Skin epidermis (tissue), 12 donors: ENCODE results near the gene SH2B2.

ENCODE experiments used
- H3K27ac ChIP-seq, 21 experiments: fragments of 200-600 bp; sonication (generic) in 11 of 21; one replicate each; pipeline ENCODE4 v1.5.0; 2020; ENCODE audit warnings: mild to moderate bottlenecking in 3 of 21, inconsistent platforms in 2 of 21, moderate library complexity in 2 of 21
- H3K4me3 ChIP-seq, 7 experiments: fragments of 200-600 bp; sonication (generic) in 2 of 7; one replicate each; pipeline ENCODE4 v1.5.0; 2020; ENCODE audit warnings: inconsistent platforms in 2 of 7, mild to moderate bottlenecking in 2 of 7, moderate library complexity in 1 of 7

The SH2B2 gene

GRCh38 chr7:102262546-102262945, 24.1 kb upstream of the SH2B2 start:
- Histone ChIP-seq H3K27ac (no peak overlapping the region), H3K4me3 (no peak overlapping the region)

- H3K4me3 ChIP-seq, result no peak overlapping the region
Measured at GRCh38 chr7:102264367-102264891, 22.2 kb upstream of the SH2B2 start.

GRCh38 chr7:102266541-102266940, 20.1 kb upstream of the SH2B2 start:
- no peak overlapping the region for H3K4me3 ChIP-seq

More at GRCh38 chr7:102264367-102264891, 22.2 kb upstream of the SH2B2 start:
- no peak overlapping the region for H3K27ac ChIP-seq

GRCh38 chr7:102268635-102269034, 18.0 kb upstream of the SH2B2 start:
- H3K4me3 ChIP-seq, result no peak overlapping the region
- no peak overlapping the region for H3K27ac ChIP-seq

More at GRCh38 chr7:102266541-102266940, 20.1 kb upstream of the SH2B2 start:
- no peak overlapping the region for H3K27ac ChIP-seq

- H3K27ac ChIP-seq, result no peak overlapping the region
- H3K4me3 ChIP-seq, result no peak overlapping the region
Measured at GRCh38 chr7:102270178-102270887, 16.3 kb upstream of the SH2B2 start.

- Histone ChIP-seq H3K27ac (no peak overlapping the region), H3K4me3 (no peak overlapping the region)
Measured at GRCh38 chr7:102271158-102271798, 15.4 kb upstream of the SH2B2 start.

GRCh38 chr7:102272075-102272916, 14.4 kb upstream of the SH2B2 start:
- no peak overlapping the region for H3K27ac ChIP-seq

GRCh38 chr7:102272917-102273748, 13.5 kb upstream of the SH2B2 start:
- no peak overlapping the region for H3K27ac ChIP-seq
- H3K4me3 ChIP-seq, result no peak overlapping the region

More at GRCh38 chr7:102272075-102272916, 14.4 kb upstream of the SH2B2 start:
- H3K4me3 ChIP-seq, result no peak overlapping the region

- Histone ChIP-seq H3K27ac (no peak overlapping the region), H3K4me3 (no peak overlapping the region)
Measured at GRCh38 chr7:102273749-102274712, 12.6 kb upstream of the SH2B2 start.

GRCh38 chr7:102275123-102275703, 11.5 kb upstream of the SH2B2 start:
- Histone ChIP-seq H3K4me3 (no peak overlapping the region), H3K27ac (no peak overlapping the region)

GRCh38 chr7:102277901-102278300, 8.8 kb upstream of the SH2B2 start:
- Histone ChIP-seq H3K27ac (no peak overlapping the region), H3K4me3 (no peak overlapping the region)

GRCh38 chr7:102279537-102280400, 6.9 kb upstream of the SH2B2 start:
- no peak overlapping the region for H3K27ac ChIP-seq
- no peak overlapping the region for H3K4me3 ChIP-seq

- H3K27ac ChIP-seq, result no peak overlapping the region
- H3K4me3 ChIP-seq, result no peak overlapping the region
Measured at GRCh38 chr7:102280521-102280920, 6.1 kb upstream of the SH2B2 start.

- H3K4me3 ChIP-seq, result no peak overlapping the region
- H3K27ac ChIP-seq, result no peak overlapping the region
Measured at GRCh38 chr7:102281785-102282184, 4.9 kb upstream of the SH2B2 start.

- H3K4me3 ChIP-seq, result no peak overlapping the region
Measured at GRCh38 chr7:102282465-102283362, 4.0 kb upstream of the SH2B2 start.

More at GRCh38 chr7:102282465-102283362, 4.0 kb upstream of the SH2B2 start:
- no peak overlapping the region for H3K27ac ChIP-seq
